KMS-11 (cell line): Measurements from ENCODE around the gene PECR.

Experiments
- H2AFZ ChIP-seq: fragments of 200-600 bp; sonication (generic); 2 replicates; pipeline ENCODE4 v1.6.1; 2016; ENCODE audit warnings: antibody characterized with exemption, mixed run types, low read depth
- H3K27ac ChIP-seq: fragments of 200-600 bp; sonication (generic); 2 replicates; pipeline ENCODE4 v1.6.1; 2016; ENCODE audit warnings: mild to moderate bottlenecking, mixed run types
- H3K27me3 ChIP-seq: fragments of 200-600 bp; sonication (generic); 2 replicates; pipeline ENCODE4 v1.6.1; 2017; ENCODE audit warnings: mild to moderate bottlenecking, low read depth, mixed run types, moderate library complexity; ENCODE audit not compliant: insufficient read depth
- H3K36me3 ChIP-seq: fragments of 200-600 bp; sonication (generic); 2 replicates; pipeline ENCODE4 v1.6.1; 2017; ENCODE audit warnings: mild to moderate bottlenecking, mixed run types; ENCODE audit not compliant: insufficient read depth
- H3K4me1 ChIP-seq: fragments of 200-600 bp; sonication (generic); 2 replicates; pipeline ENCODE4 v1.6.1; 2016; ENCODE audit warnings: mild to moderate bottlenecking, low read depth, mixed run types; ENCODE audit not compliant: poor library complexity, severe bottlenecking
- H3K4me2 ChIP-seq: fragments of 200-600 bp; sonication (generic); 2 replicates; pipeline ENCODE4 v1.7.0; 2016; ENCODE audit warnings: mild to moderate bottlenecking, mixed run types
- H3K4me3 ChIP-seq: fragments of 200-600 bp; sonication (generic); IDR thresholded peaks from 2 replicates; pipeline ENCODE4 v1.6.1; 2017; ENCODE audit warnings: low read depth, low read length, mixed read lengths; ENCODE audit not compliant: insufficient read depth
- H3K79me2 ChIP-seq: fragments of 200-600 bp; sonication (generic); 2 replicates; pipeline ENCODE4 v1.6.1; 2016; ENCODE audit warnings: low read depth, mixed run types; ENCODE audit not compliant: insufficient read depth
- H3K9ac ChIP-seq: fragments of 200-600 bp; sonication (generic); 2 replicates; pipeline ENCODE4 v1.6.1; 2016; ENCODE audit warnings: mild to moderate bottlenecking, mixed run types
- H4K20me1 ChIP-seq: fragments of 200-600 bp; sonication (generic); 2 replicates; pipeline ENCODE4 v1.6.1; 2016; ENCODE audit warnings: mild to moderate bottlenecking, mixed run types; ENCODE audit not compliant: insufficient read depth
- CTCF ChIP-seq: fragments of 200-600 bp; sonication (generic); conservative IDR thresholded peaks from 2 replicates; pipeline ENCODE4 v1.6.1; 2017; ENCODE audit warnings: low read depth, mild to moderate bottlenecking, antibody characterized with exemption, low read length, moderate library complexity, mixed read lengths

Gene PECR

GRCh38 chr2:216112926-216113325 is 31.3 kb upstream of the PECR start:
- TF ChIP-seq CTCF, result no peak
- Histone ChIP-seq H4K20me1 (no peaks in the 10 kb centered on the region), H2AFZ (no peak overlapping the region), H3K4me1 (peaks cover 75% of the 10 kb centered on the region), H3K9ac (no peak overlapping the region; the same call in 1 of the 2 replicates), H3K27ac (peak overlapping the region; percentile 72), H3K4me3 (no peak overlapping the region), H3K27me3 (no peaks in the 10 kb centered on the region), H3K79me2 (peaks cover 65% of the 10 kb centered on the region), H3K4me2 (peak overlapping the region; percentile 97), H3K36me3 (peaks cover 10% of the 10 kb centered on the region; the same call in 1 of the 2 replicates)

GRCh38 chr2:216111122-216111521 is 29.5 kb upstream of the PECR start:
- peaks cover 1% of the 10 kb centered on the region; the same call in 1 of the 2 replicates for H3K36me3 ChIP-seq
- peak overlapping the region; percentile 97 for H3K4me2 ChIP-seq
- H3K27ac ChIP-seq, result peak overlapping the region; percentile 72
- H3K27me3 ChIP-seq, result no peaks in the 10 kb centered on the region
- H3K4me3 ChIP-seq, result no peak overlapping the region
- H3K4me1 ChIP-seq, result peaks cover 61% of the 10 kb centered on the region
- H3K9ac ChIP-seq, result peak overlapping the region; percentile 69; the same call in 1 of the 2 replicates
- no peak overlapping the region for H2AFZ ChIP-seq
- peaks cover 47% of the 10 kb centered on the region for H3K79me2 ChIP-seq
- TF ChIP-seq CTCF, result no peak
- no peaks in the 10 kb centered on the region for H4K20me1 ChIP-seq

- H4K20me1 ChIP-seq, result no peaks in the 10 kb centered on the region
- peaks cover 56% of the 10 kb centered on the region for H3K4me1 ChIP-seq
- H3K36me3 ChIP-seq, result no peaks in the 10 kb centered on the region; the same call in 1 of the 2 replicates
- H3K27me3 ChIP-seq, result no peaks in the 10 kb centered on the region
- H3K79me2 ChIP-seq, result peaks cover 42% of the 10 kb centered on the region
- H3K4me2 ChIP-seq, result peak overlapping the region; percentile 97
- H2AFZ ChIP-seq, result no peak overlapping the region
- H3K27ac ChIP-seq, result peak overlapping the region; percentile 72
- H3K9ac ChIP-seq, result peak overlapping the region; percentile 69
- no peak overlapping the region for H3K4me3 ChIP-seq
- no peak for TF ChIP-seq CTCF
These were observed 29.0 kb upstream of the PECR start for GRCh38 chr2:216110620-216111019.

- TF ChIP-seq CTCF, result peak; percentile 69
- no peaks in the 10 kb centered on the region for H4K20me1 ChIP-seq
- H3K36me3 ChIP-seq, result no peaks in the 10 kb centered on the region; the same call in 1 of the 2 replicates
- peak overlapping the region; percentile 69 for H3K9ac ChIP-seq
- peak overlapping the region; percentile 72 for H3K27ac ChIP-seq
- H3K4me3 ChIP-seq, result no peak overlapping the region
- peak overlapping the region; percentile 97 for H3K4me2 ChIP-seq
- no peaks in the 10 kb centered on the region for H3K27me3 ChIP-seq
- H3K4me1 ChIP-seq, result peaks cover 51% of the 10 kb centered on the region
- H3K79me2 ChIP-seq, result peaks cover 36% of the 10 kb centered on the region
- H2AFZ ChIP-seq, result no peak overlapping the region
These were observed 28.5 kb upstream of the PECR start for GRCh38 chr2:216109962-216110614.
